Gastrocnemius medialis (tissue), 4 donors: ENCODE measurements around the gene SLC3A2. TPM values are rescaled to one million over a fixed set of nuclear protein-coding genes. Genes with fewer than 3 reads are reported as not detected.

Experiments used
- ATAC-seq, 2 donors: fragments of 150-250 bp; one replicate each; pipeline ENCODE4 v1.9.1; 2016
- DNase-seq, 2 donors: peaks; one replicate each; pipeline ENCODE4 v3.0.0-alpha.2; 2019
- H3K27ac ChIP-seq, 4 donors: fragments of 200-600 bp; sonication (generic); 1 replicate in 1 of 4; 2 replicates in 3 of 4; pipeline ENCODE4 v1.5.1; 2016 to 2018; ENCODE audit warnings: mild to moderate bottlenecking in 2 of 4, moderate library complexity in 1 of 4
- H3K27me3 ChIP-seq, 3 donors: fragments of 200-600 bp; sonication (generic) in 2 of 3; 1 replicate in 1 of 3; 2 replicates in 2 of 3; pipeline versions ENCODE4 v1.5.1 to v1.6.0; 2016 to 2019; ENCODE audit warnings: mild to moderate bottlenecking in 1 of 3, moderate library complexity in 1 of 3
- H3K36me3 ChIP-seq, 2 donors: fragments of 200-600 bp; sonication (generic) in 1 of 2; one replicate each; pipeline ENCODE4 v1.5.1; 2017 to 2018
- H3K4me1 ChIP-seq, 2 donors: fragments of 200-600 bp; sonication (generic) in 1 of 2; one replicate each; pipeline ENCODE4 v1.5.1; 2016 to 2017; ENCODE audit warnings: mild to moderate bottlenecking in 2 of 2
- H3K4me3 ChIP-seq, 4 donors: fragments of 200-600 bp; sonication (generic) in 3 of 4; 1 replicate in 1 of 4; 2 replicates in 3 of 4; pipeline ENCODE4 v1.5.1; 2016 to 2019; ENCODE audit warnings: mild to moderate bottlenecking in 2 of 4
- H3K9me3 ChIP-seq, 3 donors: fragments of 200-600 bp; sonication (generic) in 2 of 3; 1 replicate in 1 of 3; 2 replicates in 2 of 3; pipeline ENCODE4 v1.5.1; 2016 to 2019
- POLR2A ChIP-seq, 2 donors: fragments of 450-650 bp; IDR thresholded peaks; one replicate each; pipeline ENCODE4 v1.6.1; 2017; ENCODE audit warnings: antibody characterized with exemption in 2 of 2, mild to moderate bottlenecking in 2 of 2, moderate library complexity in 2 of 2
- in situ Hi-C, 4 donors: fragments of 200-750 bp; cut with MboI; loops; one replicate each; pipeline versions ENCODE4 v1.15.0 to v1.8.0; 2017; ENCODE audit warnings: low sequenced_read_pairs in 4 of 4
- intact Hi-C: fragments of 100-400 bp; cut with DNase I; formaldehyde crosslinking; loops from one replicate; pipeline ENCODE4 v1.15.1; 2023; ENCODE audit warnings: low total_unique reads
- total RNA-seq, 4 donors: library from RNA; depleted of rRNA; stranded (reverse); fragments of >200 nt; gene quantifications; one replicate each; pipeline versions ENCODE4 v1.1.0 to v1.2.3, GENCODE V29; 2016
- TF ChIP-seq, protein P1 (sequence below), 5 experiments: fragments of 450-650 bp in 3 of 5; fragments of 200-600 bp in 2 of 5; sonication (generic) in 2 of 5; IDR thresholded peaks in 4 of 5; conservative IDR thresholded peaks in 1 of 5; 1 replicate in 4 of 5; 2 replicates in 1 of 5; pipeline ENCODE4 v1.5.1; 2016 to 2019; ENCODE audit warnings: antibody characterized with exemption in 5 of 5, mild to moderate bottlenecking in 3 of 5, moderate library complexity in 3 of 5

The SLC3A2 gene
- total RNA-seq, 4 donors from 2014 or later: 158 to 278 (median 189) TPM

DNA sequence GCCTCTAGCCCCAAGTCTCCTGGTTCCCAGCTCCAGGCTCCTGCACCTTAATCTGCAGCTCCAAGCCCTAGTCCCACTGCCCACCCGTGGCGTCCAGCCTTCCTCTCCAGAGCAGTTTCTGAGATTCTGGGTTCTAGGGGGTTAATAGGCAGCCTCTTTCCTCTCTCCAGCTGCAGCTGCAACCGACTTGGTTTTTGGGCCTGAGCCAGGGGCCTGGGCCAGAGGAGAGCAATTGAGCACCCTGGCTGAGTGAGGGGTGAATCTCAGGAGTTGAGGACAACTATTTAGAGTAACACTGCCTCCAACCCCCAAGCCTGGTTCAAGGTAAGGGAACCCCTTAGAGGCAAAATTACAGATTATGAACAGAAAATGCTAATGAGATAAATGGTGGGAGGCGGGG lies 49.5 kb downstream of the SLC3A2 start:
- no peak for DNase-seq
- in situ Hi-C loops: no loop called here
- intact Hi-C loops: no loop called here
- TF ChIP-seq POLR2A (IDR thresholded peaks at IDR 0.05): no peak
- TF ChIP-seq, protein P1, sequence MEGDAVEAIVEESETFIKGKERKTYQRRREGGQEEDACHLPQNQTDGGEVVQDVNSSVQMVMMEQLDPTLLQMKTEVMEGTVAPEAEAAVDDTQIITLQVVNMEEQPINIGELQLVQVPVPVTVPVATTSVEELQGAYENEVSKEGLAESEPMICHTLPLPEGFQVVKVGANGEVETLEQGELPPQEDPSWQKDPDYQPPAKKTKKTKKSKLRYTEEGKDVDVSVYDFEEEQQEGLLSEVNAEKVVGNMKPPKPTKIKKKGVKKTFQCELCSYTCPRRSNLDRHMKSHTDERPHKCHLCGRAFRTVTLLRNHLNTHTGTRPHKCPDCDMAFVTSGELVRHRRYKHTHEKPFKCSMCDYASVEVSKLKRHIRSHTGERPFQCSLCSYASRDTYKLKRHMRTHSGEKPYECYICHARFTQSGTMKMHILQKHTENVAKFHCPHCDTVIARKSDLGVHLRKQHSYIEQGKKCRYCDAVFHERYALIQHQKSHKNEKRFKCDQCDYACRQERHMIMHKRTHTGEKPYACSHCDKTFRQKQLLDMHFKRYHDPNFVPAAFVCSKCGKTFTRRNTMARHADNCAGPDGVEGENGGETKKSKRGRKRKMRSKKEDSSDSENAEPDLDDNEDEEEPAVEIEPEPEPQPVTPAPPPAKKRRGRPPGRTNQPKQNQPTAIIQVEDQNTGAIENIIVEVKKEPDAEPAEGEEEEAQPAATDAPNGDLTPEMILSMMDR (IDR thresholded peaks at IDR 0.05 in 4 of 5, conservative IDR thresholded peaks at IDR 0.05 in 1 of 5): no peak
- Histone ChIP-seq H3K27ac (no peak overlapping the region), H3K9me3 (no peaks in the 10 kb centered on the region), H3K27me3 (peaks cover 25 to 32% (median 29%) of the 10 kb centered on the region in 3 donors), H3K4me1 (peaks cover 4 to 12% of the 10 kb centered on the region in 2 donors), H3K36me3 (no peaks in the 10 kb centered on the region), H3K4me3 (no peak overlapping the region)
- ATAC-seq: no peak

DNA sequence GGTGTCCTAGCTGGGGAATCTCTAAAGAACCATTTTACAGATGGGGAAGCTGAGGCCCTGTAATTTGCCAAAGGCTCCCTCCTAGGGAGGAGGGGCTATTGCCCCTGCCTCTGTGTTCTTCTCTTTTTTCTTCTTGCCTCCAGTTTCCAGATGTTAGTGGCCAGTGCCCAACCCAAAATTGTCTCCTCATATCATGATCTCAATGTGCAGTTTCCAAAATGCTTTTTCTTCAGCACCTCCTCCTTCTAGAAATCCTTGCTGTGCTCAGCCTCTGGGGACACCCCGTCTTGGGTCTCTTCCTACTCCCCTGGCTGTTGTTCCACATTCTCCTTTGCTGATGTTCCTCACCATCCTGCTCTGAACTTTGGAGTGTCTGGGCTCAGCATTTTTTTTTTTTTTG lies 50.0 kb downstream of the SLC3A2 start:
- no peaks in the 10 kb centered on the region for H3K36me3 ChIP-seq
- ATAC-seq: no peak
- in situ Hi-C loops: no loop called here
- no peak overlapping the region for H3K4me3 ChIP-seq
- peaks cover 2 to 12% of the 10 kb centered on the region in 2 donors for H3K4me1 ChIP-seq
- peaks cover 20 to 27% (median 23%) of the 10 kb centered on the region in 3 donors for H3K27me3 ChIP-seq
- no peak for TF ChIP-seq POLR2A (IDR thresholded peaks at IDR 0.05)
- TF ChIP-seq, protein P1 (IDR thresholded peaks at IDR 0.05 in 4 of 5, conservative IDR thresholded peaks at IDR 0.05 in 1 of 5): no peak
- H3K9me3 ChIP-seq: no peaks in the 10 kb centered on the region
- DNase-seq: no peak
- no peak overlapping the region for H3K27ac ChIP-seq
- intact Hi-C loops: no loop called here

DNA sequence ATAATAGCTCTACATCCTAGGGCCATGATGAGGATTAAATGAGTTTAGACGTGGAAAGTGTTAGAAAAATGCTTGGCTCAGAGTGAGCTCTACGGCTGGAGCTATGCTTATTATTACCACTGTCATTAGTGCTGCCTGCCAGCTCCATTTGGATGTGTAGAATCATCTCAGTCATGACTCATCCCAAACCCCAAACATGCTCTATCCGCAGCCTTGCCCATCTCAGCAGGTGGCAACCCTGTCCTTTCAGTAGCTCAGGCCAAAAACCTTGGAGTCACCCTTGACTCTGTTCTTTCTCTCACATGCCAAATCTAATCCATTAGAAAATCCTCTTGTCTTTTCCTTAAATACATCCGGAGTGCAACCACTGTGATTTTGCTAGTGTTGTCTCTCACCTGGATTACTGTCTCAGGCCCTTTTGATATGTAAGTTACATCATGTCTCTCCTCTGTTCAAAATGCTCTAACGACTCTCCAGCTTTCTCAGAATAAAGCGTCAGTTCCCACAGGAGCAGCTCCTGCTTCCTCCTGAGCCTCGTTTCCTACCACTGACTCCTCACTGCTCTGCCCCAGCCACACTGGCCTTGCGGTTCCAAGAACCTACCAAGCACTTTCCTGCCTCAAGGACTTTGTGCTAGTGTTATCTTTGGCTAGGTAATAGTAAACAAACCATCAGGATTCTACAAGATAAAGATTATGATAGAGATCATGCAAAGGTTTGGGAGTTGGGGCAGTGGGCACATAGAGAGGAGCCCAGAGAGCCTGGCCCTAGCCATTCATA lies 51.0 kb downstream of the SLC3A2 start:
- Histone ChIP-seq H3K4me3 (no peak overlapping the region), H3K9me3 (no peaks in the 10 kb centered on the region), H3K27ac (no peak overlapping the region), H3K4me1 (peaks cover 0 to 2% of the 10 kb centered on the region in 2 donors), H3K27me3 (peaks cover 11 to 17% (median 13%) of the 10 kb centered on the region in 3 donors), H3K36me3 (no peaks in the 10 kb centered on the region)
- intact Hi-C loops (no loop called here), in situ Hi-C loops (no loop called here)
- DNase-seq (no peak), ATAC-seq (no peak)
- TF ChIP-seq, protein P1 (IDR thresholded peaks at IDR 0.05 in 4 of 5, conservative IDR thresholded peaks at IDR 0.05 in 1 of 5): no peak
- no peak for TF ChIP-seq POLR2A (IDR thresholded peaks at IDR 0.05)

DNA sequence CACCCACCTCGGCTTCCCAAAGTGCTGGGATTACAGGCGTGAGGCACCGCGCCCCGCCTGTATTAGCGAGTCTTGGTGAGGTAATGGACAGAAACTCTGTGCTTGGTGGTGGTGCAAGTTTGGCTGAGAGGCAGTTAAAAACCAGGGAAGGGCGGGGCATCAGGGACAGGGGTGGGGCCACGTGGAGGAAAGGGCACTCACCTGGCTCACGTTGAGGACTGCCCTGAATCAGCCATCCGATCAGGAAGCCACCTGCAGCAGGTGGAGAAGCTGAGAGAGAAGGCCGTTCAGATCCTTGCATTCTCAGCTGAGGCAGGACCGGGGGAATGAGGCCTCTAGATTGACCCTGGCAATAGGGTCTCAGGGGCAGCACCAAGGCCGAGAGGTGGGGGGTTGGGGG lies 52.6 kb downstream of the SLC3A2 start:
- H3K4me1 ChIP-seq: no peaks in the 10 kb centered on the region
- intact Hi-C loops (no loop called here), in situ Hi-C loops (no loop called here)
- H3K4me3 ChIP-seq: no peak overlapping the region
- TF ChIP-seq POLR2A (IDR thresholded peaks at IDR 0.05): no peak
- TF ChIP-seq, protein P1 (IDR thresholded peaks at IDR 0.05 in 4 of 5, conservative IDR thresholded peaks at IDR 0.05 in 1 of 5): no peak
- H3K9me3 ChIP-seq: no peaks in the 10 kb centered on the region
- DNase-seq: no peak
- no peak overlapping the region for H3K27ac ChIP-seq
- H3K36me3 ChIP-seq: no peaks in the 10 kb centered on the region
- peaks cover 0 to 2% (median 0%) of the 10 kb centered on the region in 3 donors for H3K27me3 ChIP-seq
- ATAC-seq: no peak
